ENCODE results near the gene RPS21.
A peak's percentile ranks its signal among the peaks of the same experiment; 100 is the strongest.

The RPS21 gene

DNA sequence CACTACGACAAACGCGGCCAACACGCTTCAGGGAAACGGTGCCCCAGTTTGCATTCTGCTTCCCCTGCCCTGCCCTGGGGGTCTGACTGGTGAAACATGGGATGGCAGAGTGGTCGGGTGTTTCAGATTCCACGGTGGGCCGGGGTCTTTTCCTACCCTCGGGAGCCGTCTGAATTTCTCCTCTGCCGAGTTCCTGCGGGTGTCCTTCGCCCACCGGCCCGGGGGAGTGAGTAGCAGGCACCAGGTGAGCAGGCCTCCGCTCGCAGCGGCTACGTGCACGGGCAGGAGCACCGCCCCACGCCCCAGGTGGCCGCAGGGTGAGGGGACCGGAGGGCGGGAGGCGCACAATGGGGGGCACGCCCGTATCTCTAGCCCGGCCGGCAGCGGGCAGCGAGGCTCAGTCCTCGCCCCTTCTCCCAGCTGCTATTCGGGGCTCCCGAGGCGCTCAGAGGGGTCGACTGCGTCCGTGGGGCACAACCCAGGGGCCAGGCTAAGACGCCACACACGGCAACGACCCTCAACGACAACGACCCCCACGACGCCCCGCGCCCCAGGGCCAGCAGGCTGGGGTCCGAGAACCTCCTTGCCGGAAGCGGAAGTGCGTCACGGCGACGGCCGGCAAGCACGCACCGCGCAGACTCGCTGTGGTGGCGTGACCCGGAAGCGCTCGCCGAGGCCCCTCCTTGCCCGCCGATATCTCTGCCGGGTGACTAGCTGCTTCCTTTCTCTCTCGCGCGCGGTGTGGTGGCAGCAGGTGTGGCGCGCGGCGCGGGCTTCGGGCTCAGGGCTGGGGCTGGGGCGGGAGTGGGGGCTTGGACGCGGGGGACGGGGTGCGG is at the start of gene RPS21:
TSS of gene RPS21 (plus strand) at position 721 of the 836 bp plus-strand sequence. CDS start 236 bp downstream, outside the sequence.
- DNase-seq (ENCODE audit: low read depth in 2 of 2) = peak; percentile 85 to 89

DNA sequence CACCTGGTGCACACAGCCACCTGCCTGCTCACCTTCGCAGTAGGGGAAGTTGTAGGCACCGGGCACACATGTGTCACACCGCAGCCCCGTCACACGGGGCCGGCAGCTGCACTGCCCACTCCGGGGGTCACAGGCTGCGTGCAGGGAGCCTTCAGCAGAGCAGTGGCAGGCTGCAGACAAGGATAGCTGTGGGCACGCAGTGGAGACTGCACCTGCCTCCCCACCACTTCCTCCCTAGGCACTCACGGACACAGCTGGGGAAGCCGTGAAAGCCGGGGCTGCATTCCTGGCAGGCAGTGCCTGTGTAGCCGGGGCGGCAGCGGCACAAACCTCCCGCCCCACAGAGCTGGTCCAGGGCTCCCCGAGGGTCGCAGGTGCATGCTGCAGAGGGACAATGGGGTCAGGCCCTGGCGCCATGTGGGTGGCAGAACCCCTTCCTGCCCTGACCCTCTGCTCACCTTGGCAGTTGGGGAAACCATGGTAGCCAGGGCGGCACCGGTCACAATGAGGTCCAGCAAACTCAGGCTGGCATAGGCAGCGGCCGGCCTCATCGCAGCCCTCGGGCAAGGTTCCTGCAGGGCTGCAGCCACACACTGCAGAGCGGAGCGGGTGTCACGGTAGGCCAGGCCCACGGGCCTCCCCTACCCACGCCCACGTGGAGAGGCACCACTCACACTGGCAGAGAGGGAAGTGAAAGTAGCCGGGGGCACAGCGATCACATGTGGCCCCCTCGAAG is 49.2 kb upstream of the RPS21 start:
- DNase-seq (ENCODE audit: low read depth in 2 of 2) = no peak

DNA sequence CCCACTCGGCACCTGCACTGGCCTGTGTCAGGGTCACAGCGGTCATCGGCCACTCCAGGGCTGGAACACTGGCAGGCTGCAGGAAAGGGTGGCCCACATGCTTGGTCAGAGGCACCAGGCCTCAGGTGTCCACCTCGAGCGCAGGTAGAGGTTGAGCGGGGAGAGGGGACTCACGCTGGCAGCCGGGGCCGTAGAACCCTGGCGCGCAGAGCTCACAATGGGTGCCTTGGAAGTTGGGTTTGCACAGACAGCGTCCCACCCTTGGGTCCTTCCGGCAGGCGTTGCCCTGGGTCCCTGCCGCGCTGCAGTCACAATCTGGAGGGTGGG is 48.6 kb upstream of the RPS21 start:
- DNase-seq (ENCODE audit: low read depth in 2 of 2) = no peak

DNA sequence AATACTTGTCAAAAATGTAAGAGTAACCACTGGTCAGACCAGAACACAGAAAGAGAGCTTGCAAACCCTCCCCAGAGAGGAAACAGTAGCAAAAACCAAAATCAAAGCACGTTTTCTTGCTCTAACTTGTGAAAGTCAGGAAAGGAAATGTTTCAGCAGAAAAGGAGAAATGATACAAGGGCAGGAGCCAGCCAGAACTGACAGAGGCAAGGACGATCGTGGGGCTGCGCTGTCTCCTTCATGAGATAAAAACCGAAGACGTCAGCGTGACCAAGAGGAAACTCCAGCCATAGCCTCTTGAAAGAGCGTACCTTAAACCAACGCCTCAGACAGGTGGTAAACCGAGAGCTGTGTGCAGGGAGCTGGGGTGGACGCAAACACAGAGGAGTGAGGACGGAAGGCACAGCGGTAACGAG is 47.2 kb upstream of the RPS21 start:
- DNase-seq (ENCODE audit: low read depth in 2 of 2) = no peak

DNA sequence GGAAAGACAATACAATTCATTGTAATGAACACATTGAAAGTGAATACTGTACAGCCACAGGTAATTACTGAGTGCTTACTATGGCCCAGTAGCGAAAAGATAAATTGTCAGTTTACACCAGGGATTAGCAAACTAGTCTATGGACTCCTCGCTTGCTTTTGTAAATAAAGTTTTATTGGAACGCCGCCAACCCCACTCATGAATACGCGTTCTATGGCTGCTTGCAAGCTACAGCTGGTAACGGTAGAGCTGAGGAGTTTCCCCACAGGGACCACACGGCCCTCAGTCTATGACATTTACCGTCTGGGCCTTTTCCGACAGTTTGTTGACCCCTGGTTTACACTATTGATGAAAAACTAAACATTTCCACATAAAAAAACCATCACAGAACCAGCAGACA is 44.0 kb upstream of the RPS21 start:
- DNase-seq (ENCODE audit: low read depth in 2 of 2) = no peak

DNA sequence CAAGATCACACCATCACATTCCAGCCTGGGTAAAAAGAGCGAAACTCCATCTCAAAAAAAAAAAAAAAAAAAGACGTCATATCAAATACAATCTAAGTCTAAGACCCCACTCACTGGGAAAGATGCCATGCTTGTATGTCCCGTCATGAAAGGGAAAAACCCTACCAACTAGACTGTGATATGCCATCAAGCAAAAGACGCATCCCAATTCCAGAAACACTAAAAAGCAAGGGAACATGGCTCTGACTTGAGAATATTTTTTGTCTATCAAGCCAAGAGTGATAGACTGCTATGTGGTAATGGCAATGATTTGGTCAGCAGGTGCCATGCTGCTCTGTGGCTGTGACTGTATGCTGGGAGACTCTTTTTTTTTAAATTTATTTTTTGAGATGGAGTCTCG is 42.8 kb upstream of the RPS21 start:
- no peak for DNase-seq (ENCODE audit: low read depth in 2 of 2)

DNA sequence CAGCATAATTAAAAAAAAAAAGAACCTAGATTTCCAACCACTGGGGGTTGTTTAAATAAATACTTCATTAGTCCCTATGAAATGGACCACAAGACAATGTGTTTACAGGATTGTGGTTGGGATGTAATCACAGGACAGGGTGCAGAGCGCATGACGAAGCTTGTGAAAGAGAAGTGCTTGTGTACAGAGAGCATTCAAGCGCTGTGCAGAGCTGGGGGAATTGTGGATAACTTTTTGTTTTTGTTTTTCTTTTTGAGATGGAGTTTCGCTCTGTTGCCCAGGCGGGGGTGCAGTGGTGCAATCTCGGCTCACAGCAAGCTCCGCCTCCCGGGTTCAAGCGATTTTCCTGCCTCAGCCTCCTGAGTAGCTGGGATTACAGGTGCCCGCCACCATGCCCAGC is 42.1 kb upstream of the RPS21 start:
- DNase-seq (ENCODE audit: low read depth in 2 of 2) = no peak

DNA sequence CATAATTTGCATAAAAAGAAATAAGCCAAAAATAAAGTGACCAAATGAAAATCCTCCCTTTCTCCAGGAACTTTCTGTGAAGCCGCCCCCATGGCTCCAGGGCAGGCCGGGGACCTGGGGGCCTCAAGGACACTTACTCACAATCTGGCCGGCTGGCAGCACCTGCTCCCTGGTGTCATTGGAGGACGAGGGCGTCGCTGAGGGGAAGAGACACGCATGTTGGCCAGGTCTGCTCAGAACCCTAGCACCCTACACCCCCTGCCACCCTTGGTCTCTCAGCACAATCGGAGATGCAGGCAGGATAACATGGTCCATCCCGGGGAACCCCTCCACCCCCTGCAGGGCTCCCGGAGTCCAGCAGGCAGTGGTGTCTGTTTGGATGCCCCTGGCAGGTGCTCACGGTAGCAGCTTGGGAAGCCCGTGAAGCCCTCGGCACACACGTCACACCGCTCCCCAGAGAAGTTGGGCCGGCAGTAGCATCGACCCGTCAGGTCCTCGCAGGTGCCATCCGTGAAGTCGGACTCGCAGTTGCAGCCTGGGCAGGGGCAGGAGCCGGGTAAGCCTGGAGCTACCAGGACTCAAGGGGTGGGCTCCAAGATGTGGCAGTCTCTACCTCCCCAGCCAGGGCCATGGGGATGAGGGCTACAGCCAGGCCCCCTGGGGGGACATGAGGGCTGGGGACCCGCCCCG is 41.1 kb upstream of the RPS21 start:
- DNase-seq (ENCODE audit: low read depth in 2 of 2) = no peak

DNA sequence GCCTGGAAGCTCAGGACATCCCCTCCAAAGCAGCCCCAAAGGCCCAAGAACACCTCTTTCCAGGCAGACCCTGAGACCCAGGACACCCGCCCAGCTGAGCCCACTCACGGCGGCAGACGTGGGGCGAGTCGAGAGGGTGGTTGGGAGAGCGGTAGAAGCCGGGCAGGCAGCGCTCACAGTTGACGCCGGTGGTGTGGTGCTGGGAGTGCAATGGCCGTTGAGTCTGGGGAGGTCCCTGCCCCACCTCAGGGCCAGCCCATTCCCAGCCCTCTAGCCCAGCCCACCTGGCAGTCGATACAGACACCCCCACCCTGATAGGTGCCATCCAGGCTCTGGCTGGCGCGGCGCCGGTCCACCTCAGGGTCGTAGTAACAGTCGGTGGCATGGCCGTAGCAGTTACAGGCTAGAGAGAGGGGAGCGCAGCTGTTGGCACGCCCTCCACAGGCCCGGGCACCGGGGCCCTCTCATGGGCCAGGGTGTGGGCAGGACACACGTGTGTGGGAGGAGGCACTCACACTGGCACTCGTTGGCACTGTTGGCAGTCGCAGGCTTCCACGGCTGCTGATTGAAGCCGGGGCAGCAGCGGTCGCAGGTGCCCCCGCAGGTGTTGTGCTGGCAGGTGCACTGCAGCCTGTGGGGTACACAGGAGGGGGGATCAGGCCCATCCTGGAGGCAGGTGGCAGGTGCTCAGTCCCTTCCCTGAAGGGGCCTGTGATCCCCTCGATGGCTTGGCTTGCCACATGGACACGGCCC is 40.3 kb upstream of the RPS21 start:
- no peak for DNase-seq (ENCODE audit: low read depth in 2 of 2)

DNA sequence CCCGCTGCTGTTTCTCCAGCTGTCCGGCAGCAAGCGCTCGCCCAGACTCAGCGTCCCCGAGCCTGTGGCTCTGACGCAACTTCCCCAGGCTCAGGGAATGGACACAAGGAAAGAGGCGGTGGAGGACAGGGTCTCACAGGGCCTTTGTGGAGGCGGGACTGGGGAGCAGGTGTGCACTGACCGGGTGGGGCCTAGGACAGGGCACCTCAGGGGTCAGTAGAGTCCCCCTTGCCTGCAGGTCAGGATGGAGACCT is 39.8 kb upstream of the RPS21 start:
- no peak for DNase-seq (ENCODE audit: low read depth in 2 of 2)

DNA sequence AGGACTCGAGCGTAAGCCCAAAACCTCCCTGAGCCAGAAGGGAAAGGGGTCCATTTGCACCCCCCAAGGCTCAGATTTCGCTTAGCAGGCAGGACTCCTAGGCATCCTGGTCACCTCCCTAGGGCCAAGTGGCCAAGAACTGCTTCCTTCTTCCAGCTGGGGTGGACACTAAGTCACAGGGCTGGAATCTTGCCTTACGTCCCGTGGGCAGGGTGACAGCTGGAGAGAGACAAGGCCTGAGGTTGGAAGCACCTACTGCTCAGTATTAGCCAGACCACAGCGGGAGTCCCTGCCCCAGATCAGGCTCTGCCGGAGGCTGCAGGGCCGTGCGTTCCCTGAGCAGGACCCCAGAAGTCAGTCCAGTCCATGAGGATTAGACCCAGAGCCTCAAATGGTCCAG is 39.5 kb upstream of the RPS21 start:
- DNase-seq (ENCODE audit: low read depth in 2 of 2) = no peak

DNA sequence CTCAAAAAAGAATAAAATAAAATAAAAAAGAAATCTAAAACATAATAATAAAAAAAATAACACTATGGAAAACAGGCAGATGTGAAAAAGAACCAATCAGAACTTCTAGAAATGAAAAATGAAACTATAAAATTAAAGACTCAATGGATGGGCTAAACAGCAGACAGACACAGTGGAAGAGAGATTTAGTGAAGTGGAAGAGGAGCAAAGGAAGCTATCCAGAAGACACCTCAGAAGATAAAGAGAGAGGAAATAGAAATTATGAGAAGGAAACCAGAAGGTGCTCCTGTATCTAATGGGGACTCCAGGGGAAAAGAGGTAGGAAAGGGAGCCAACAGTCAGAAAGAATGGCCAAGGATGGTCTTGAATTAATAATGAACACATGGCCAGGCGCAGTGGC is 38.3 kb upstream of the RPS21 start:
- DNase-seq (ENCODE audit: low read depth in 2 of 2) = no peak

DNA sequence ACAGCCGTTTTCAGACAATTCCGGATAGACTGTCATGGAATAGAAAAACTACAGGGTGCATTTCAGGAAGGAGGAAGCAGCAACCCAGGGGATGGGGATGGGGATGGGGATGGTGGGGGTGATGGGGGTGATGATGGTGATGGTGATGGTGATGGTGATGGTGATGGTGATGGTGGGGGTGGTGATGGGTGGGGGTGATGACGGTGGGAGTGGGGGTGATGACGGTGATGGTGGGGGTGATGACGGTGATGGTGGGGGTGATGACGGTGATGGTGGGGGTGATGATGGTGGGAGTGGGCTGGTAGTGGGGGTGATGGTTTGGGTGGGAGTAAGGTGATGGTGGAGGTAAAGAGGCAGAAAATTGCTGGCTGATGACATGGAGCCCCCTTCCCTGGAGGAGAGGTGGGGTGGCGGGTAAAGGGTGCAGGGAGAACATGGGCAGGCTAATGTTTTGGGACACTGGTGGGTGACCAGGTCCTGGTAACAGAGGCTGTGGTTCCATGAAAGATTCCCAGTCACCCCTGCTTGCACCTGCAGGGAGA is 37.3 kb upstream of the RPS21 start:
- DNase-seq (ENCODE audit: low read depth in 2 of 2) = no peak

DNA sequence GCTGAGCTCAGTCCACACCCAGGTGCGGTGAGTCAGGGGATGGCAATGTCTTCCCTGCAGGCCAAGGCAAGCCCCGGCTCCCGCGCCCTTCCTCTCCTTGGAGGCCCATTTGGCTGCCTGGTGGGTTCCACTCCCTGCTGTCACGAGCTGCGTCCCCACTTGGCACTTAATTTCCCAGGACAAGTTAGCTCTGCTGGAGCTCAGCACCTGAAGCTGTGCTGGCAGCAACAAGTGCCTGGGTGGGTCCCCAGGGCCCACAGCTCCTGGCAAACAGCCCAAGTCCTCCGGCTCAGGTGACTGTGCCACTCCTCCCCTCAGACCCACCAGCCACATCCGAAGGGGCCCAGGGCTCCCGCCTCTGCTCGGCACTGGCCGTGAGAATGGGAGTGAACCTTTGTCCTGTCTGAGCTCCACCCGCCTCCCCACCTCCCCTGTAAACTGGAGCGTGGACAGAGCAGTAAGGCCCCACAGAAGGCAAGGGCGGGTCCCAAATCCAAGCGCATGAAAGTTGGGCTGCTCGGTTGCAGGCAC is 36.7 kb upstream of the RPS21 start:
- no peak for DNase-seq (ENCODE audit: low read depth in 2 of 2)

DNA sequence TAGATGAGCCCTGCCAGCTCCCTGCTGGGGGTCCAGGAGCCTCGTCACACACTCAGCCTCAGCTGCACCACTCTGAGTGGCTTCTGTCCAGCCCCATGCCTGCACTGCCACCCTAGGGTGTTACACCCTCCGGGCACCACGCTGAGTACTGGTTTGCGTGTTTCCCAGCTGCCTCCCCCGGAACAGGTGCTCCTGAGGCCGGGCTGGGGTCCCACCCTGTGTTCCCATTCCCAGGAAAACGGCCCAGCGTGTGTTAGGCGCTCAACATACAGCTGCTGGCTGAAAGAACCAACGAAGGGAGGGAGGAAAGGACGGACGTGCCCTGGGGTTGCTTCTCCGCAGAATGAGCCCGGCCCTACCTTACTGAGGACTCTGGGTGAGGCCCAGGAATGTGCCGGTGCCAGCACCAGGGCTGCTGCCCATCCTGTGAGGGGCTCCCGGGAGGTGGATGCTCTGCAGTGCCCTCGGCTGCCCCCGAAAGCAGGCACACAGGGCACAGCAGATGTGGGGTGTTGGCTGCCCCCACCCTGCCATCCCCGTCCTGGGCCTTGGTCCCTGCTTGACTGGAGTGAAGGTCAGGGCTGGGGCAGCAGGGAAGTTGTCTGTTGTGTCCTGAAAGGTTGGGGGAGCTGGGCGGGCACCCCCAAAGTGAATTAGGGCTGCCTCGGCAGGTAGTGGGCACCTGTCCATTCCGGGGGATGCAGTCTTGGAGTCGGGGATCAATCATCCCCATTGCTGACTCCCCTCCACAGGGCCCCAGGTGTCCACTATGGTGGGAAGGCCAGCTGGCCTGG is 36.1 kb upstream of the RPS21 start:
- no peak for DNase-seq (ENCODE audit: low read depth in 2 of 2)

DNA sequence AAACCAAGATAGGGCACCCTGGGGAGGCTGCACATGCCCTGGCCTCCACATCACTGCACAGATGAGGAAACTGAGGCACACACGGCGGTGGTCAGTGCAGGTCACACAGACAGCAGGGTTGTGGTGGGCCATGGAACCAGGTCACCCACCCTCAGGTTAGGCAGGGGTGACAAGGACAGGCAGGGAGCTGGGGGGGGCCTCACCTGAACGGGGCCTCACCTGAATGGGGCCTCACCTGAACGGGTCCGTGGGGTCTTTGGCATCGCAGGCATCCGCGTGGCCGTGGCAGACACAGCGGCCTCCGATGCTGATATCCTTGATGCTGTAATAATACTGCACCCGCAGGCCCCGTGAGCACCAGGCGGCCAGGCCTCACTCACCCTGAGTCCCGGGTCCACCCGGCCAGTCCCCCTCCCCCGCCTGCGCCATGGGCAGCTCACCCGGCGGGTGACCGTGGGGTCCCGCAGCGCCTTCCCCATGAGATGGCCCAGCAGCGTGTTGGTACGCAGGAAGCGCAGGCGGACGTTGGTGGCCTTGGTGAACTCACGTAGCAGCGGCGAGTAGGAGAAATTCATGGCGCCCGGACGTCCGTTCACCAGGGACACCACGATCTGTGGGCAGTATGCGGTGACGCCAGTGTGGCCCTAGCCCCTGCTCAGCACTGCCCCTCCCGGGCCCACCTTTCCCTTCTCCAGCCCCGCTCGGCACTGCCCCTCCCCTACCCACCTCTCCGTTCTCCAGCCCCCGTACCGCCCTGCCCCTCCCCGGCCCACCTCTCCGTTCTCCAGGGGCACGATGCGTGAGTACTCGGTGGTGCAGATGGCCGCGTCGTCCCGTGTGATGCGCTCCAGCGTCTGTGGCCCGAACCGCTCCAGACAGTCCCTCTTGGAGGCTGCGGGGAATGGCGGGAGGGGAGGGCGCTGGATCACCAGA is 35.2 kb upstream of the RPS21 start:
- DNase-seq (ENCODE audit: low read depth in 2 of 2) = no peak

DNA sequence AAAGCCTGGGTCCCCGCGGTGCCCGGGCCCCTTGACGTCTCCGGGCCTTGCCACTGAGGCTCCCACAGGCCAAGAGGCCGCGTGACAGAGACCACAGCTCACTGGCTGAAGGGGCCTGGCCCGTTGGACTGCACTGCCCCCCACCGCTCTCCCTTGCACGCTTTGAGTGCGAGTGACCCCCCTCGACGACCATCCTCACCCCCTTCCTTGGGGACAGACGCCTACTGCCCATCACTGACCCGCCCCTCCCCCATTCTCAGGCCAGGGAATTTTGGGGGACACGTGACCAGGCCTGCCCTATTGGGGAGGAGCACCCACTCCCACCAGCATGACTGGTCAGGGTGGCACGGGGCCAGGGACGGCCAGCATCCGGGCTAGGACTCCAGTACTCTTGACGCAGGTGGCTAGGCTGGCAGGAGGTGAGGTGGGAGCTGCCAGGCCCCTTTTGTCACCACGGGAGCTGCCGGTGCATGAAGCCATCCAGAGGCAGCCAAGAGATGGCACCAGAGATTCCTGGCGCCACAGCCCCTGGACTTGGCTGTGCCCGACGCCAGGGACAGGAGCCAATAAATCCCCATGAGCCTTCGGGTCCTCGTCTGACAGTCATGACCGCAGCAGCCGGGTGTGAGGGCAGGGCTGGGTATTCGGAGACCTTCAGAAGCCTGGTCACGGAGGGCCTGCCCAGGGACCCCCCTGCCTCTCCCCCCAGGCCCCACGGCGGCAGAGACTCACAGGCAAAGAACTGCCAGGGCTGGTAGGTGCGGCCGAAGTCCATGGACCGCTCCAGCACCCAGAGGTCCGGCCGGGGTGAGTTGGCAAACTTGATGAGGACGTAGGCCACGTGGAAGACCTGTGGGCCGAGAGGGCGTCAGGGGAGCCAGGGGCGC is 34.3 kb upstream of the RPS21 start:
- DNase-seq (ENCODE audit: low read depth in 2 of 2) = no peak

DNA sequence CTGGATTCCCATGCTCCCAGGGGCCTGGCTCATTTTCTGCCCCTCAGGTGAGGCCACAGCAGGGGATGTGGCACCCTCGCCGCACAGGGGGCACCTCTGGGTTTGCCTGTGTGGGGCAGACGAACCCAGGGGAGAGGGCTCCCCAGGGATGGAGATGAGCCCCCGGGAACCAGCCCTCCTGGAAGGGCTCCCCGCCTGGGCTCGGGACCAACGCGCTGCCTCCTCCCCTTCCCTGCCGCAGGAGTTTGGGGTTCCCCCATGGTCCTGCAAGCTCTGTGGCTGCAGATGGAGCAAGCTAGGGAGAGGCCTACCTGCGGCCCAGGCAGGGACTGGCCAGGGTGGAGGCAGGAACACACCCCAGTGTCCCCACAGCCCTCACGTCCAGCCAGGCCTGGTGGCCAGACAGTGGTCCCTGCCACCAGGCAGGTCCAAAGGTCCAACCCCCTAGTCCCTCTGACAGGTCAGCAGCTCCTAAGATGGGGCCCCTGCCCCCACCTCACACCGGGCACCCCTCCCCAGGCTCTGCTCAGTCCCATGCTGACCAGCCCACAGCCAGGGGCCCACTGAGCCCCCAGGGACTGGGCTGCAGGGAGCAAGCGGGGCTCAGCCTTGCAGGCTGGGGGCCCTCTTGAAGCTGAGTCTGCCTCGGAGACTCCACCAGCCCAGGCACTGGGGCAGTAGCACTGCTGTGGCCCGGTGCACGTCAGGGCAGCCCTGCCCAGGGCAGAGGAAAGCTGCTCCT is 33.4 kb upstream of the RPS21 start:
- DNase-seq (ENCODE audit: low read depth in 2 of 2) = no peak

Measured in activated CD4-positive, alpha-beta T cell treated with anti-CD3 and anti-CD28 coated beads for 24 hours (primary cell).